Smooth muscle cell (in vitro differentiated cells): ENCODE results near the gene ATG7. TPM values are rescaled to one million over a fixed set of nuclear protein-coding genes. Genes with fewer than 3 reads are reported as not detected.
"Not testable (repeated sequence)": the region's sequence is repeated elsewhere in the genome, so short reads cannot be mapped to it uniquely, and the experiment has no call there.

Source experiments
- DNase-seq: peaks from one replicate; lab custom pipeline; 2025; ENCODE audit not compliant: unreplicated experiment; lab: John Stamatoyannopoulos, UW
- H2AFZ ChIP-seq: fragments of 200-600 bp; sonication (generic); 2 replicates; pipeline ENCODE4 v1.6.0; 2016; ENCODE audit warnings: antibody characterized with exemption, low read depth, mild to moderate bottlenecking
- H3F3A ChIP-seq: fragments of 200-600 bp; sonication (generic); 2 replicates; pipeline ENCODE4 v1.6.0; 2017; ENCODE audit warnings: antibody characterized with exemption, low read depth
- H3K27ac ChIP-seq: fragments of 200-600 bp; sonication (generic); 2 replicates; pipeline ENCODE4 v1.5.1; 2016; ENCODE audit warnings: low read depth, mild to moderate bottlenecking
- H3K27me3 ChIP-seq: fragments of 200-600 bp; sonication (generic); 2 replicates; pipeline ENCODE4 v1.6.1; 2016; ENCODE audit warnings: low read depth, mild to moderate bottlenecking
- H3K36me3 ChIP-seq: fragments of 200-600 bp; sonication (generic); 2 replicates; pipeline ENCODE4 v1.5.1; 2016; ENCODE audit warnings: low read depth
- H3K4me1 ChIP-seq: fragments of 200-600 bp; sonication (generic); 2 replicates; pipeline ENCODE4 v1.5.1; 2016; ENCODE audit warnings: low read depth
- H3K4me2 ChIP-seq: fragments of 200-600 bp; sonication (generic); 2 replicates; pipeline ENCODE4 v1.6.0; 2016; ENCODE audit warnings: mild to moderate bottlenecking
- H3K4me3 ChIP-seq: fragments of 200-600 bp; sonication (generic); 2 replicates; pipeline ENCODE4 v1.5.1; 2016; ENCODE audit warnings: mild to moderate bottlenecking
- H3K79me2 ChIP-seq: fragments of 200-600 bp; sonication (generic); 2 replicates; pipeline ENCODE4 v1.6.0; 2016; ENCODE audit warnings: low read depth, mild to moderate bottlenecking
- H3K9ac ChIP-seq: fragments of 200-600 bp; sonication (generic); 2 replicates; pipeline ENCODE4 v1.6.0; 2016; ENCODE audit warnings: low read depth
- H3K9me3 ChIP-seq: fragments of 200-600 bp; sonication (generic); replicated peaks from 2 replicates; pipeline ENCODE4 v1.5.1; 2016; ENCODE audit warnings: low read depth
- H4K20me1 ChIP-seq: fragments of 200-600 bp; sonication (generic); 2 replicates; pipeline ENCODE4 v1.6.0; 2016; ENCODE audit warnings: low read depth
- CTCF ChIP-seq: fragments of 200-600 bp; sonication (generic); IDR thresholded peaks from 2 replicates; pipeline ENCODE4 v1.5.1; 2017; ENCODE audit warnings: borderline replicate concordance, mild to moderate bottlenecking, antibody characterized with exemption; ENCODE audit not compliant: insufficient read depth, poor library complexity, severe bottlenecking
- WGBS: methylation state at CpG from one replicate; pipeline ENCODE4 v1.1.7; 2016; ENCODE audit warnings: low lambda C conversion rate; 5-methylcytosine and 5-hydroxymethylcytosine counted together
- polyA plus RNA-seq: library from polyadenylated mRNA; unstranded; fragments of >200 nt; fragmentation: Nextera tagmentation; extraction: Ambion mirVana; gene quantifications from 2 replicates; pipeline ENCODE4 v1.2.1, GENCODE V29; 2016
- total RNA-seq: library from RNA; depleted of rRNA; stranded (reverse); fragments of >200 nt; gene quantifications from 2 replicates; pipeline ENCODE4 v1.2.3, GENCODE V29; 2014

The ATG7 gene
- total and polyA plus RNA-seq, 2 experiments from 2014 or later = 19.4 to 40.3 TPM

GRCh38 chr3:11522398-11522715 is 250.2 kb downstream of the ATG7 start:
- Histone ChIP-seq H3K27ac (peak overlapping the region; percentile 47), H3K36me3 (no peaks in the 10 kb centered on the region), H3F3A (no peaks in the 10 kb centered on the region), H2AFZ (no peak overlapping the region), H3K9me3 (no peaks in the 10 kb centered on the region), H3K4me2 (no peak overlapping the region), H3K4me1 (no peaks in the 10 kb centered on the region), H3K27me3 (no peaks in the 10 kb centered on the region), H3K9ac (no peak overlapping the region), H3K4me3 (no peak overlapping the region), H4K20me1 (no peaks in the 10 kb centered on the region), H3K79me2 (no peaks in the 10 kb centered on the region)
- WGBS = 77% methylated on average over 5 of the region's 5 CpGs
- no peak for DNase-seq
- no peak for TF ChIP-seq CTCF

GRCh38 chr3:11522953-11523571 is 250.9 kb downstream of the ATG7 start:
- Histone ChIP-seq H3K9me3 (no peaks in the 10 kb centered on the region), H3K4me2 (no peak overlapping the region), H2AFZ (no peak overlapping the region), H3K27me3 (no peaks in the 10 kb centered on the region), H4K20me1 (no peaks in the 10 kb centered on the region), H3K36me3 (no peaks in the 10 kb centered on the region), H3K9ac (no peak overlapping the region), H3K4me3 (no peak overlapping the region), H3K27ac (peak overlapping the region; percentile 47), H3K79me2 (no peaks in the 10 kb centered on the region), H3K4me1 (no peaks in the 10 kb centered on the region), H3F3A (no peaks in the 10 kb centered on the region)
- TF ChIP-seq CTCF = no peak
- 85% methylated on average over 8 of the region's 8 CpGs for WGBS
- DNase-seq = no peak

- H3K79me2 ChIP-seq = no peaks in the 10 kb centered on the region
- H4K20me1 ChIP-seq = no peaks in the 10 kb centered on the region
- no peak for DNase-seq
- H3F3A ChIP-seq = no peaks in the 10 kb centered on the region
- H3K4me1 ChIP-seq = no peaks in the 10 kb centered on the region
- H3K9ac ChIP-seq = no peak overlapping the region
- no peaks in the 10 kb centered on the region for H3K9me3 ChIP-seq
- peak overlapping the region; percentile 47 for H3K27ac ChIP-seq
- no peaks in the 10 kb centered on the region for H3K36me3 ChIP-seq
- H2AFZ ChIP-seq = no peak overlapping the region
- no peaks in the 10 kb centered on the region for H3K27me3 ChIP-seq
- H3K4me2 ChIP-seq = no peak overlapping the region
- H3K4me3 ChIP-seq = no peak overlapping the region
- TF ChIP-seq CTCF = no peak
- WGBS = 80% methylated on average over 7 of the region's 7 CpGs
Measured at GRCh38 chr3:11523572-11524101, 251.4 kb downstream of the ATG7 start.

GRCh38 chr3:11526121-11526520 is 253.9 kb downstream of the ATG7 start:
- H3K27me3 ChIP-seq, H3K36me3 ChIP-seq, H3K79me2 ChIP-seq, H3K4me1 ChIP-seq, H3K27ac ChIP-seq, H3K4me2 ChIP-seq, H3F3A ChIP-seq, H3K9ac ChIP-seq, H2AFZ ChIP-seq, H3K4me3 ChIP-seq, DNase-seq, H3K9me3 ChIP-seq, H4K20me1 ChIP-seq: not testable (repeated sequence)
- WGBS = 96% methylated on average over 5 of the region's 5 CpGs
